GM21529 (cell line): ENCODE measurements around the gene DIO3.

Source experiments
- ATAC-seq: cut with Tn5 transposase; IDR thresholded peaks from one replicate; pipeline ENCODE4 v1.9.1; 2021; ENCODE audit not compliant: unreplicated experiment

Gene DIO3

GRCh38 chr14:101579372-101580080, 18.2 kb downstream of the DIO3 start:
- no peak for ATAC-seq

- ATAC-seq, result no peak
Observed at GRCh38 chr14:101581806-101582205, 20.5 kb downstream of the DIO3 start.

- ATAC-seq, result no peak
Observed at GRCh38 chr14:101582294-101582693, 21.0 kb downstream of the DIO3 start.

GRCh38 chr14:101583006-101583714, 21.9 kb downstream of the DIO3 start:
- no peak for ATAC-seq

- no peak for ATAC-seq
Observed at GRCh38 chr14:101583715-101584054, 22.4 kb downstream of the DIO3 start.

GRCh38 chr14:101584055-101584859, 23.0 kb downstream of the DIO3 start:
- ATAC-seq, result no peak

GRCh38 chr14:101585211-101585610, 23.9 kb downstream of the DIO3 start:
- no peak for ATAC-seq

- ATAC-seq, result no peak
Observed at GRCh38 chr14:101586531-101587430, 25.5 kb downstream of the DIO3 start.

- ATAC-seq, result no peak
Observed at GRCh38 chr14:101587441-101587911, 26.2 kb downstream of the DIO3 start.

- ATAC-seq, result no peak
Observed at GRCh38 chr14:101588286-101588975, 27.1 kb downstream of the DIO3 start.

GRCh38 chr14:101588990-101589389, 27.7 kb downstream of the DIO3 start:
- no peak for ATAC-seq

GRCh38 chr14:101589486-101590015, 28.3 kb downstream of the DIO3 start:
- ATAC-seq, result no peak

- no peak for ATAC-seq
Observed at GRCh38 chr14:101590062-101590461, 28.8 kb downstream of the DIO3 start.

GRCh38 chr14:101590616-101591015, 29.3 kb downstream of the DIO3 start:
- ATAC-seq, result no peak

- ATAC-seq, result no peak
Observed at GRCh38 chr14:101591121-101591520, 29.8 kb downstream of the DIO3 start.

GRCh38 chr14:101591582-101591981, 30.3 kb downstream of the DIO3 start:
- no peak for ATAC-seq

- ATAC-seq, result no peak
Observed at GRCh38 chr14:101593411-101594238, 32.3 kb downstream of the DIO3 start.

GRCh38 chr14:101594511-101595148, 33.3 kb downstream of the DIO3 start:
- ATAC-seq, result no peak

- ATAC-seq, result no peak
Observed at GRCh38 chr14:101595349-101595748, 34.1 kb downstream of the DIO3 start.
